Measurements from ENCODE around the gene TDRD7. TPM values are rescaled to one million over a fixed set of nuclear protein-coding genes. Genes with fewer than 3 reads are reported as not detected.

The TDRD7 gene
- total RNA-seq, 1 donor from 2014 or later = 7.9 TPM

- peak overlapping the region; percentile 68 for H3K27ac ChIP-seq (replicated peaks)
- TF ChIP-seq, protein P1, sequence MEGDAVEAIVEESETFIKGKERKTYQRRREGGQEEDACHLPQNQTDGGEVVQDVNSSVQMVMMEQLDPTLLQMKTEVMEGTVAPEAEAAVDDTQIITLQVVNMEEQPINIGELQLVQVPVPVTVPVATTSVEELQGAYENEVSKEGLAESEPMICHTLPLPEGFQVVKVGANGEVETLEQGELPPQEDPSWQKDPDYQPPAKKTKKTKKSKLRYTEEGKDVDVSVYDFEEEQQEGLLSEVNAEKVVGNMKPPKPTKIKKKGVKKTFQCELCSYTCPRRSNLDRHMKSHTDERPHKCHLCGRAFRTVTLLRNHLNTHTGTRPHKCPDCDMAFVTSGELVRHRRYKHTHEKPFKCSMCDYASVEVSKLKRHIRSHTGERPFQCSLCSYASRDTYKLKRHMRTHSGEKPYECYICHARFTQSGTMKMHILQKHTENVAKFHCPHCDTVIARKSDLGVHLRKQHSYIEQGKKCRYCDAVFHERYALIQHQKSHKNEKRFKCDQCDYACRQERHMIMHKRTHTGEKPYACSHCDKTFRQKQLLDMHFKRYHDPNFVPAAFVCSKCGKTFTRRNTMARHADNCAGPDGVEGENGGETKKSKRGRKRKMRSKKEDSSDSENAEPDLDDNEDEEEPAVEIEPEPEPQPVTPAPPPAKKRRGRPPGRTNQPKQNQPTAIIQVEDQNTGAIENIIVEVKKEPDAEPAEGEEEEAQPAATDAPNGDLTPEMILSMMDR (IDR thresholded peaks at IDR 0.05; ENCODE audit: borderline replicate concordance) = no peak
- peaks cover 98% of the 10 kb centered on the region for H3K4me1 ChIP-seq
- no peak overlapping the region for H3K4me3 ChIP-seq
- no peaks in the 10 kb centered on the region for H3K36me3 ChIP-seq
- no peaks in the 10 kb centered on the region for H3K9me3 ChIP-seq (replicated peaks)
- DNase-seq = no peak
- no peaks in the 10 kb centered on the region for H3K27me3 ChIP-seq (ENCODE audit: low read depth)
- intact Hi-C loops (cut with micrococcal nuclease) = no loop called here
These were observed 107.0 kb downstream of the TDRD7 start for GRCh38 chr9:97518909-97519307.

- Histone ChIP-seq H3K27me3 (ENCODE audit: low read depth) (no peaks in the 10 kb centered on the region), H3K4me3 (no peak overlapping the region), H3K9me3 (replicated peaks) (no peaks in the 10 kb centered on the region), H3K36me3 (peaks cover under 1% of the 10 kb centered on the region), H3K4me1 (peaks cover 97% of the 10 kb centered on the region), H3K27ac (replicated peaks) (peak overlapping the region; percentile 68)
- intact Hi-C loops (cut with micrococcal nuclease) = no loop called here
- TF ChIP-seq, protein P1 (IDR thresholded peaks at IDR 0.05; ENCODE audit: borderline replicate concordance) = no peak
- no peak for DNase-seq
These were observed 107.6 kb downstream of the TDRD7 start for GRCh38 chr9:97519441-97519970.

GRCh38 chr9:97521576-97522333, 109.9 kb downstream of the TDRD7 start:
- Histone ChIP-seq H3K27ac (replicated peaks) (peak overlapping the region; percentile 66), H3K4me3 (no peak overlapping the region), H3K36me3 (peaks cover 21% of the 10 kb centered on the region), H3K27me3 (ENCODE audit: low read depth) (no peaks in the 10 kb centered on the region), H3K9me3 (replicated peaks) (no peaks in the 10 kb centered on the region), H3K4me1 (peaks cover 90% of the 10 kb centered on the region)
- no peak for DNase-seq
- TF ChIP-seq, protein P1 (IDR thresholded peaks at IDR 0.05; ENCODE audit: borderline replicate concordance) = no peak
- intact Hi-C loops (cut with micrococcal nuclease) = no loop called here

- TF ChIP-seq, protein P1 (IDR thresholded peaks at IDR 0.05; ENCODE audit: borderline replicate concordance) = no peak
- DNase-seq = no peak
- Histone ChIP-seq H3K36me3 (peaks cover 33% of the 10 kb centered on the region), H3K9me3 (replicated peaks) (no peaks in the 10 kb centered on the region), H3K27ac (replicated peaks) (no peak overlapping the region), H3K4me3 (no peak overlapping the region), H3K4me1 (peaks cover 90% of the 10 kb centered on the region), H3K27me3 (ENCODE audit: low read depth) (no peaks in the 10 kb centered on the region)
- intact Hi-C loops (cut with micrococcal nuclease) = no loop called here
These were observed 112.5 kb downstream of the TDRD7 start for GRCh38 chr9:97524424-97524823.

DNA sequence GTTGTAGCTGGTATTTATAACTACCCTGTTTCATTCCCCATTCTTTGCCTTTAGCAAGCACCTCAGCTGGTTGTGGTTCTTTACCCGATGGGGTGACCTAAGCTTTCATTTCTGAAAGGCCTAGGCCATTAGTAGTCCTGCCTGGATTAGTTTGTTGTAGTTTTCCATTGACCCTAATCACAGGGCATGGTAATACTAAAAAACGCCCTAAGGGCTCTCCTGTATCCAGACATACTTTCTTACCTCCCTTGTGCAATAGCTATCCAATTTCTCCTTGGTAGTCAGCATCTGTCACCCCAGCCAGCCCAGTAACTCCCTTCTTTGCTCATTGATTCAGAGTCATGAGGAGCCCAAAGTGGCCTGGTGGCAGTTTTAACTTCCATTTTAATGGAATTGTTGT, 113.6 kb downstream of the TDRD7 start:
- H3K4me3 ChIP-seq = no peak overlapping the region
- H3K36me3 ChIP-seq = peaks cover 33% of the 10 kb centered on the region
- peak overlapping the region; percentile 94 for H3K27ac ChIP-seq (replicated peaks)
- peaks cover 90% of the 10 kb centered on the region for H3K4me1 ChIP-seq
- no peaks in the 10 kb centered on the region for H3K9me3 ChIP-seq (replicated peaks)
- intact Hi-C loops (cut with micrococcal nuclease) = no loop called here
- DNase-seq = no peak
- TF ChIP-seq, protein P1 (IDR thresholded peaks at IDR 0.05; ENCODE audit: borderline replicate concordance) = no peak
- no peaks in the 10 kb centered on the region for H3K27me3 ChIP-seq (ENCODE audit: low read depth)
